ENCODE results near the gene GPHA2.

GPHA2 gene

DNA sequence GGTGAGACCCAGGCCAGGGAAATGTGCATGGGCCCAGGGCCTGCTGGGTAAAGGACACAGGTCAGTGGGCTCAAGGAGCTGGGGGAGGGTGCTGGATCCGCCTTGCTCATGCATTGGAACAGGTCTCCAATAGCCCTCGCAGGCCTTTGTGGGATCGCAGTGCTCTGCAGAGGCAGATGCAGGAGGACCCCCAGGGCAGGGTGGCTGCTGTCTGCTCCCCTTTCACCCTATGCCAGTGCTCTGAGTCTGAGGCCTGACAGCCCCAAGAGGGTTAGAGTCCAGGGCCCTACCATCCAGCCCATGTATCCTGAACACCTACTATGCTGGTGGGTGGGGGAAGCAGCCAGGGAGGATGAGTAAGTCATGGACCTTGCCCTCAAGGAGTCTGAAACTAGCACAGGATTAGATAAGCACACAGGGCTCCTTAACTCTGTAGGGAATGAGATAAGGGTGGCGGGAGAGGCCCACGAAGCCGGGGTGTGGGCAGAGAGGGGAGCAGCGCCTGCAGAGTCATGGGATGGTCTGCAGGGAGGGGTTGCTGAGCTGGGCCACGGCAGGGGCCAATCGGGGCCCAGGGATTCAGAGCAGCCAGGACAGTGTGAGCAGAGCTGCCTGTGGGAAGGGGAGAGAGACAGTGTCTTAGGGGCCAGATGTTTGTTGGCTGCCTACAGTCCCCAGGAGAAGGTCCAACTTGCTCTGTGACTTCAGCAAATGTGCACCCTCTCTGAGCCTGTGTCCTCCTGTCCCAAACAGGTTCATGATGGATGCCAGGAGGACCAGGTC, 46.8 kb downstream of the GPHA2 start:
- DNase-seq = no peak

GRCh38 chr11:64888406-64888728, 47.3 kb downstream of the GPHA2 start:
- no peak for DNase-seq

DNA sequence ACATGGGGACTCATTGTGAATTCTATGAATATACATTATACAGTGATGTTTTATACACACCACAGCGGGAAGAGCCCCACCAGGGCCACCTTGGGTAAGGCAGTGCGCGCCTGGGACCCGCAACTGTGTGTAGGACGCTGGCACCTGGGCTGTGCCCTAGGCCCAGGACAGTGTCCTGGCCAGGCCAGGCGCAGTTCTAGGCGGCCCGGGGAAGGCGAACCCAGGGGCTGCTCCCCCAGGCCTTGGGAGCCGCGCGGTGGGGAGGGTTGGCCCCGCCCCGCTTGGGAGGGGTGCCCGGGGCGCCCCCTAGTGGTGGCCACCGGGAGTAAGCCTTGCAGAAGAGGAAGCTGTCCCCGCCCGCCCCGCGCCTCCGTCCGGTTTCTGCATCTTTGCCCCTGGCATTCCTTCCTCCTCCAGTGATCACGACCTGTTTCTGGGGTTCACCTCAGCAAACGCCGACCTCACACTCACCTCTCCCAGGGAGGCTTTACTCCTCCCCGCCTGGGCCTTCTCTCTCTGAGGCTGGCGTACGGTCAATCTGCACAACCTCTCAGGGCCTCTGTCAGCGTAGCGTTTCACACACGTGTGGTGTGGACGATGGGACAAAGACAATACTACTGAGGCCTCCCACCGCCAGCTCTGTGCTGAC, 47.8 kb downstream of the GPHA2 start:
- peak; percentile 43 for DNase-seq

- no peak for DNase-seq
Measured at GRCh38 chr11:64887234-64887756, 48.4 kb downstream of the GPHA2 start.

- no peak for DNase-seq
Measured at GRCh38 chr11:64885367-64886286, 50.1 kb downstream of the GPHA2 start.
